Stimulated activated CD4-positive, alpha-beta T cell treated with anti-CD3 and anti-CD28 coated beads, Interleukin-15, amount 100 ng/mL, for 24 hours (primary cell): Measurements from ENCODE around the gene EN2.

Experiments
- DNase-seq: peaks from one replicate; pipeline ENCODE4 v3.0.0-alpha.2; 2020

Gene EN2

GRCh38 chr7:155488483-155489127, 30.7 kb downstream of the EN2 start:
- DNase-seq: no peak

GRCh38 chr7:155489158-155489840, 31.4 kb downstream of the EN2 start:
- no peak for DNase-seq

- DNase-seq: no peak
These were observed 32.1 kb downstream of the EN2 start for GRCh38 chr7:155489862-155490696.

- DNase-seq: peak; percentile 61
These were observed 33.0 kb downstream of the EN2 start for GRCh38 chr7:155490697-155491628.

GRCh38 chr7:155491812-155492211, 33.9 kb downstream of the EN2 start:
- no peak for DNase-seq

- no peak for DNase-seq
These were observed 36.0 kb downstream of the EN2 start for GRCh38 chr7:155493744-155494538.

GRCh38 chr7:155494551-155494950, 36.6 kb downstream of the EN2 start:
- no peak for DNase-seq

GRCh38 chr7:155495440-155496248, 37.7 kb downstream of the EN2 start:
- no peak for DNase-seq

- DNase-seq: no peak
These were observed 38.5 kb downstream of the EN2 start for GRCh38 chr7:155496267-155497005.

GRCh38 chr7:155497149-155497901, 39.4 kb downstream of the EN2 start:
- no peak for DNase-seq

- no peak for DNase-seq
These were observed 47.5 kb downstream of the EN2 start for GRCh38 chr7:155505422-155505793.

- peak; percentile 17 for DNase-seq
These were observed 49.0 kb downstream of the EN2 start for GRCh38 chr7:155506854-155507337.

- DNase-seq: no peak
These were observed 49.6 kb downstream of the EN2 start for GRCh38 chr7:155507576-155507975.

GRCh38 chr7:155508376-155509358, 50.7 kb downstream of the EN2 start:
- no peak for DNase-seq

- no peak for DNase-seq
These were observed 51.4 kb downstream of the EN2 start for GRCh38 chr7:155509359-155509724.

GRCh38 chr7:155509725-155510551, 52.0 kb downstream of the EN2 start:
- peak; percentile 23 for DNase-seq
